Measurements from ENCODE around the gene TSFM. TPM values are rescaled to one million over a fixed set of nuclear protein-coding genes. Genes with fewer than 3 reads are reported as not detected.

TSFM gene
- total RNA-seq, 1 donor from 2014 or later = 25.8 TPM

- Mint-ChIP-seq H3K4me3 (ENCODE audit: unreplicated experiment) (no peak overlapping the region), H3K4me1 (ENCODE audit: unreplicated experiment) (no peaks in the 10 kb centered on the region), H3K27ac (ENCODE audit: unreplicated experiment) (no peak overlapping the region), H3K9me3 (ENCODE audit: unreplicated experiment) (no peaks in the 10 kb centered on the region), H3K27me3 (ENCODE audit: unreplicated experiment) (peaks cover 5% of the 10 kb centered on the region), H3K36me3 (ENCODE audit: low read depth, unreplicated experiment) (peaks cover 22% of the 10 kb centered on the region)
- peak; percentile 60 for DNase-seq (ENCODE audit: low spot score)
- TF ChIP-seq CTCF (IDR thresholded peaks at IDR 0.05; ENCODE audit: unreplicated experiment) = peak; percentile 71
Measured at GRCh38 chr12:57803319-57803893, 20.8 kb downstream of the TSFM start.

GRCh38 chr12:57806677-57807076, 24.1 kb downstream of the TSFM start:
- Mint-ChIP-seq H3K9me3 (ENCODE audit: unreplicated experiment) (no peaks in the 10 kb centered on the region), H3K4me3 (ENCODE audit: unreplicated experiment) (no peak overlapping the region), H3K36me3 (ENCODE audit: low read depth, unreplicated experiment) (peaks cover 29% of the 10 kb centered on the region), H3K27ac (ENCODE audit: unreplicated experiment) (no peak overlapping the region), H3K27me3 (ENCODE audit: unreplicated experiment) (peaks cover 9% of the 10 kb centered on the region), H3K4me1 (ENCODE audit: unreplicated experiment) (no peaks in the 10 kb centered on the region)
- no peak for DNase-seq (ENCODE audit: low spot score)
- no peak for TF ChIP-seq CTCF (IDR thresholded peaks at IDR 0.05; ENCODE audit: unreplicated experiment)

GRCh38 chr12:57807285-57807684, 24.7 kb downstream of the TSFM start:
- TF ChIP-seq CTCF (IDR thresholded peaks at IDR 0.05; ENCODE audit: unreplicated experiment) = no peak
- H3K36me3 Mint-ChIP-seq (ENCODE audit: low read depth, unreplicated experiment) = peaks cover 32% of the 10 kb centered on the region
- H3K4me3 Mint-ChIP-seq (ENCODE audit: unreplicated experiment) = no peak overlapping the region
- H3K27me3 Mint-ChIP-seq (ENCODE audit: unreplicated experiment) = peaks cover 9% of the 10 kb centered on the region
- H3K9me3 Mint-ChIP-seq (ENCODE audit: unreplicated experiment) = no peaks in the 10 kb centered on the region
- no peaks in the 10 kb centered on the region for H3K4me1 Mint-ChIP-seq (ENCODE audit: unreplicated experiment)
- no peak for DNase-seq (ENCODE audit: low spot score)
- no peak overlapping the region for H3K27ac Mint-ChIP-seq (ENCODE audit: unreplicated experiment)

- Mint-ChIP-seq H3K9me3 (ENCODE audit: unreplicated experiment) (no peaks in the 10 kb centered on the region), H3K4me3 (ENCODE audit: unreplicated experiment) (no peak overlapping the region), H3K36me3 (ENCODE audit: low read depth, unreplicated experiment) (peaks cover 35% of the 10 kb centered on the region), H3K27me3 (ENCODE audit: unreplicated experiment) (peaks cover 13% of the 10 kb centered on the region), H3K27ac (ENCODE audit: unreplicated experiment) (no peak overlapping the region), H3K4me1 (ENCODE audit: unreplicated experiment) (no peaks in the 10 kb centered on the region)
- DNase-seq (ENCODE audit: low spot score) = no peak
- TF ChIP-seq CTCF (IDR thresholded peaks at IDR 0.05; ENCODE audit: unreplicated experiment) = no peak
Measured at GRCh38 chr12:57808351-57808750, 25.8 kb downstream of the TSFM start.

- Mint-ChIP-seq H3K4me1 (ENCODE audit: unreplicated experiment) (no peaks in the 10 kb centered on the region), H3K36me3 (ENCODE audit: low read depth, unreplicated experiment) (peaks cover 38% of the 10 kb centered on the region), H3K27ac (ENCODE audit: unreplicated experiment) (no peak overlapping the region), H3K9me3 (ENCODE audit: unreplicated experiment) (no peaks in the 10 kb centered on the region), H3K27me3 (ENCODE audit: unreplicated experiment) (peaks cover 13% of the 10 kb centered on the region), H3K4me3 (ENCODE audit: unreplicated experiment) (no peak overlapping the region)
- TF ChIP-seq CTCF (IDR thresholded peaks at IDR 0.05; ENCODE audit: unreplicated experiment) = no peak
- DNase-seq (ENCODE audit: low spot score) = no peak
Measured at GRCh38 chr12:57809425-57809824, 26.8 kb downstream of the TSFM start.
